H1 (cell line): ENCODE measurements around the gene SPEF1. TPM values are rescaled to one million over a fixed set of nuclear protein-coding genes. Genes with fewer than 3 reads are reported as not detected.

ENCODE experiments used
- EP300 ChIP-seq, 2 experiments: IDR thresholded peaks; 1 replicate in 1 of 2; 2 replicates in 1 of 2; pipeline ENCODE4 v1.6.1; 2011 to 2012; ENCODE audit warnings: low read depth in 2 of 2, low read length in 2 of 2, mild to moderate bottlenecking in 2 of 2, borderline replicate concordance in 1 of 2, inconsistent platforms in 1 of 2, moderate library complexity in 1 of 2
- JUN ChIP-seq: IDR thresholded peaks from 2 replicates; pipeline ENCODE4 v1.6.1; 2011; ENCODE audit warnings: low read depth, mild to moderate bottlenecking, improper control_type of control experiment, low read length
- KDM4A ChIP-seq: IDR thresholded peaks from one replicate; pipeline ENCODE4 v1.7.1; 2012; ENCODE audit warnings: low read depth, mild to moderate bottlenecking, moderate library complexity, low read length, inconsistent platforms; ENCODE audit not compliant: severe bottlenecking
- MAFK ChIP-seq: IDR thresholded peaks from 2 replicates; pipeline ENCODE4 v1.6.1; 2012; ENCODE audit warnings: low read depth, mild to moderate bottlenecking, improper control_type of control experiment, low read length
- POLR2AphosphoS5 ChIP-seq: IDR thresholded peaks from 2 replicates; pipeline ENCODE4 v1.6.1; 2011; ENCODE audit warnings: low read depth, low read length
- RXRA ChIP-seq: IDR thresholded peaks from 2 replicates; pipeline ENCODE4 v1.6.1; 2011; ENCODE audit warnings: low read depth, mild to moderate bottlenecking, low read length, moderate library complexity; ENCODE audit not compliant: insufficient read depth
- SIRT6 ChIP-seq: IDR thresholded peaks from one replicate; pipeline ENCODE4 v1.7.1; 2012; ENCODE audit warnings: low read length, inconsistent platforms
- SP2 ChIP-seq: IDR thresholded peaks from 2 replicates; pipeline ENCODE4 v1.6.1; 2012; ENCODE audit warnings: mild to moderate bottlenecking, low read length, inconsistent platforms
- polyA plus RNA-seq, 7 experiments: library from polyadenylated mRNA; depleted of rRNA in 3 of 7; stranded (reverse) in 5 of 7; unstranded in 2 of 7; fragments of >200 nt in 5 of 7; fragments of 200-250 nt in 2 of 7; gene quantifications; 1 replicate in 5 of 7; 2 replicates in 1 of 7; 4 replicates in 1 of 7; pipeline versions ENCODE4 v1.2.1 to v1.2.3, GENCODE V29; 2011 to 2013; ENCODE audit warnings: missing spikeins in 2 of 7, mixed read lengths in 2 of 7
- total RNA-seq: library from RNA; stranded (reverse); fragmentation: NEBNext Ultra II Directional; extraction: Animal tissue kit (Norgen Biotek cat#: 25700); gene quantifications from 2 replicates; pipeline ENCODE4 v1.2.1, GENCODE V29; 2021
- TF ChIP-seq, protein P1 (sequence below): IDR thresholded peaks from 2 replicates; pipeline ENCODE4 v1.6.1; 2012; ENCODE audit warnings: inconsistent platforms

Gene SPEF1
- total and polyA plus RNA-seq, 2 of the 8 experiments (the other 6 are each of a cell fraction or from before 2014, with no cell fraction given), result 0.51 to 0.71 TPM

DNA sequence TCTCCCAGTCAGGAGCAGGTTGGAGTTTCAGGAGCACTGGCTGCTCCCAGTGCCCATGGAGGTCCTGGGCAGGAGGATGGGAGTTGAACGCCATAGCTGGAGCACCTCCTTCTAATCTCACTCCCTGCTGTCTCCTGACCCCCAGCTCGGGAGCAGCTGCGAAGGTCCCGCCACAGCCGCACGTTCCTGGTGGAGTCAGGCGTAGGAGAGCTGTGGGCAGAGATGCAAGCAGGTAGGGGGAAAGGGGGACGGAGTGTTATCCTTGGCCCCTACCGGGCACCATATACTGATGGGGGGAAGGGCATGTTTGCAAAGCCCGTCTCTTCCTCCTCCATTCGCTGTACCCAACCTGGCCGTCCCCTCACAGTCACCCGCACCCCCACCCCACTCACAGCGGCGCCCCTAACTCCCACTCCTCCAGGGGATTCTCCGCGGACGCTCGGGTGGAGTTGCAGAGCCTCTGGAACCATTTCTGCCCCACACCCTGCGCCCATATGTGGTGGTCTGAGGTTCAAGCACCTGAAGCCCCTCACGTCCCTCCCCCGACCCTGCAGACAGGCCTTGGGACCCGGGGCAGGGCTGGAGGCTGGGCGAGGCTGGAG, 32.1 kb downstream of the SPEF1 start (continued):
- TF ChIP-seq JUN (no peak), EP300 (IDR thresholded peaks at IDR 0.05; ENCODE audit: borderline replicate concordance in 1 of 2, low read depth in 2 of 2, low read length in 2 of 2) (no peak), RXRA (no peak), KDM4A (no peak), MAFK (no peak), SP2 (no peak), SIRT6 (no peak), POLR2AphosphoS5 (no peak)
- TF ChIP-seq, protein P1, sequence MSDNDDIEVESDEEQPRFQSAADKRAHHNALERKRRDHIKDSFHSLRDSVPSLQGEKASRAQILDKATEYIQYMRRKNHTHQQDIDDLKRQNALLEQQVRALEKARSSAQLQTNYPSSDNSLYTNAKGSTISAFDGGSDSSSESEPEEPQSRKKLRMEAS, result no peak
